ENCODE measurements around the gene XYLB.

- TF ChIP-seq, protein P1, sequence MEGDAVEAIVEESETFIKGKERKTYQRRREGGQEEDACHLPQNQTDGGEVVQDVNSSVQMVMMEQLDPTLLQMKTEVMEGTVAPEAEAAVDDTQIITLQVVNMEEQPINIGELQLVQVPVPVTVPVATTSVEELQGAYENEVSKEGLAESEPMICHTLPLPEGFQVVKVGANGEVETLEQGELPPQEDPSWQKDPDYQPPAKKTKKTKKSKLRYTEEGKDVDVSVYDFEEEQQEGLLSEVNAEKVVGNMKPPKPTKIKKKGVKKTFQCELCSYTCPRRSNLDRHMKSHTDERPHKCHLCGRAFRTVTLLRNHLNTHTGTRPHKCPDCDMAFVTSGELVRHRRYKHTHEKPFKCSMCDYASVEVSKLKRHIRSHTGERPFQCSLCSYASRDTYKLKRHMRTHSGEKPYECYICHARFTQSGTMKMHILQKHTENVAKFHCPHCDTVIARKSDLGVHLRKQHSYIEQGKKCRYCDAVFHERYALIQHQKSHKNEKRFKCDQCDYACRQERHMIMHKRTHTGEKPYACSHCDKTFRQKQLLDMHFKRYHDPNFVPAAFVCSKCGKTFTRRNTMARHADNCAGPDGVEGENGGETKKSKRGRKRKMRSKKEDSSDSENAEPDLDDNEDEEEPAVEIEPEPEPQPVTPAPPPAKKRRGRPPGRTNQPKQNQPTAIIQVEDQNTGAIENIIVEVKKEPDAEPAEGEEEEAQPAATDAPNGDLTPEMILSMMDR (IDR thresholded peaks at IDR 0.05): no peak
- TF ChIP-seq POLR2A (IDR thresholded peaks at IDR 0.05) (no peak), EP300 (IDR thresholded peaks at IDR 0.05) (no peak)
These were observed 110.8 kb downstream of the XYLB start for GRCh38 chr3:38457111-38458003.
